ENCODE measurements around the gene NFAM1. TPM values are rescaled to one million over a fixed set of nuclear protein-coding genes. Genes with fewer than 3 reads are reported as not detected.

Gene NFAM1
- total and polyA plus RNA-seq, 8 donors: 0.20 to 4.4 (median 0.53) TPM

DNA sequence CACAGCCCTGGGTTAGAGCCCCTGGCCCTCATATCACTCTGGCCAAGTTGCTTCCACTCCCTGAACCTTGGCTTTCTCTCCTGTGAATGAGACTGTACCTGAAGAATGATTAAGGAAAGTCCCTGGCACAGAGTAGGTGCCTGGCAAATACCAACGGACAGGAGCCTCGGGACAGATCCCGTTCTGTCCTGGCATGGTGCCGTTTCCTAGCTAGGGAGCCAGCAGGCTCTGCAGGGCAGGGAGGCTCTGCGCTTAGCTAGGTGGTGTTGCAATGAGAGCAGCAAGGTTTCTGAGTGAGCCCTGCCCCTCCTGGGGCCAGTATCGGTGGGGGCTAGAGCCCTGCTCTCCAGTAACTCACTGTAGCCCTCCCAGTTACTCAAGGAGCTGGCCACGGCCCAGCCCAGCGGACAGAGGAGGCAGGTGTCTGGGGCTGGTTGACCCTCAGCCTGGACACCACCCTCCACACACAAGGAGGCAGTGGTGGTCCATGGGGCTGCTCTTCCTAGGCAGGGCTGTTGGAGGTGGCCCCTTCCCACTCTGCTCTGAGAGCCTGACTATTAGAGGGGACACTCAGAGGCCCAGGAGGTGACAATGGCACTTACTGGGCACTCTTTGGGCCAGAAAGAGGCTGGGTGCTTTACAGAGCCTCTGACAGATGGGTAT, 74.4 kb downstream of the NFAM1 start:
- TF ChIP-seq, protein P1, sequence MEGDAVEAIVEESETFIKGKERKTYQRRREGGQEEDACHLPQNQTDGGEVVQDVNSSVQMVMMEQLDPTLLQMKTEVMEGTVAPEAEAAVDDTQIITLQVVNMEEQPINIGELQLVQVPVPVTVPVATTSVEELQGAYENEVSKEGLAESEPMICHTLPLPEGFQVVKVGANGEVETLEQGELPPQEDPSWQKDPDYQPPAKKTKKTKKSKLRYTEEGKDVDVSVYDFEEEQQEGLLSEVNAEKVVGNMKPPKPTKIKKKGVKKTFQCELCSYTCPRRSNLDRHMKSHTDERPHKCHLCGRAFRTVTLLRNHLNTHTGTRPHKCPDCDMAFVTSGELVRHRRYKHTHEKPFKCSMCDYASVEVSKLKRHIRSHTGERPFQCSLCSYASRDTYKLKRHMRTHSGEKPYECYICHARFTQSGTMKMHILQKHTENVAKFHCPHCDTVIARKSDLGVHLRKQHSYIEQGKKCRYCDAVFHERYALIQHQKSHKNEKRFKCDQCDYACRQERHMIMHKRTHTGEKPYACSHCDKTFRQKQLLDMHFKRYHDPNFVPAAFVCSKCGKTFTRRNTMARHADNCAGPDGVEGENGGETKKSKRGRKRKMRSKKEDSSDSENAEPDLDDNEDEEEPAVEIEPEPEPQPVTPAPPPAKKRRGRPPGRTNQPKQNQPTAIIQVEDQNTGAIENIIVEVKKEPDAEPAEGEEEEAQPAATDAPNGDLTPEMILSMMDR (IDR thresholded peaks at IDR 0.05): no peak
- no peak overlapping the region for H3K4me3 ChIP-seq
- peak; percentile 57 to 80 (median 74) for DNase-seq
- no peaks in the 10 kb centered on the region for H3K36me3 ChIP-seq
- intact Hi-C loops (cut with DNase I): no loop called here
- ATAC-seq: peak; percentile 22 to 89 (median 81)
- no peaks in the 10 kb centered on the region for H3K9me3 ChIP-seq
- no peak for FAIRE-seq
- WGBS, 2 donors: 37 to 40% methylated on average over 8 of the region's 8 CpGs
- H3K27me3 ChIP-seq: no peaks in the 10 kb centered on the region
- peaks cover 0 to 8% (median 0%) of the 10 kb centered on the region in 3 donors for H3K4me1 ChIP-seq
- peak overlapping the region in 2 of 4 donors; percentile 71 to 75 for H3K27ac ChIP-seq

DNA sequence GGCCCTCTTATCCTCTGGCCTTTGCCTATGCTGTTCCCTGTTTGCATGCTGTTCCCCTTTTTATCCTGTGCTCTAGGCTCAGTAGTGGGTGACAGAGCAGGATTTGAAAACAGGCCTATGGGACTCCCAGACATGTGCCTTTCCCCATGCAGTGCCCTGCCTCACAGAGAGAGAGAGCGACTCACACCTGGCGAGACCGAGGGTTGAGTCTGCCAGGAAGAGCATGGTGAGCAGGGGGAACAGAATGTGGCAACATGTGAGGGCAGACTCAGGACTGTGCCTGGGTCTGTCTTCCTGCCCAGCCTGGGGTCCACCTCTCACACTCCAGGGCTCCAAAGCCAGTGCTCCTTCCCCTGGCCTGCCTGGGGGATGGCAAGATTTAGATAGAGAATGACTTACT, 75.0 kb downstream of the NFAM1 start:
- FAIRE-seq: no peak
- TF ChIP-seq, protein P1 (IDR thresholded peaks at IDR 0.05): no peak
- no peaks in the 10 kb centered on the region for H3K9me3 ChIP-seq
- DNase-seq: no peak
- H3K4me1 ChIP-seq: peaks cover 0 to 8% (median 0%) of the 10 kb centered on the region in 3 donors
- H3K27me3 ChIP-seq: no peaks in the 10 kb centered on the region
- no peaks in the 10 kb centered on the region for H3K36me3 ChIP-seq
- intact Hi-C loops (cut with DNase I): no loop called here
- peak in 1 of 4 donors; percentile 29 for ATAC-seq
- no peak overlapping the region for H3K4me3 ChIP-seq
- H3K27ac ChIP-seq: peak overlapping the region in 2 of 4 donors; percentile 71 to 75
- 83 to 94% methylated on average over 3 of the region's 3 CpGs for WGBS, 2 donors

DNA sequence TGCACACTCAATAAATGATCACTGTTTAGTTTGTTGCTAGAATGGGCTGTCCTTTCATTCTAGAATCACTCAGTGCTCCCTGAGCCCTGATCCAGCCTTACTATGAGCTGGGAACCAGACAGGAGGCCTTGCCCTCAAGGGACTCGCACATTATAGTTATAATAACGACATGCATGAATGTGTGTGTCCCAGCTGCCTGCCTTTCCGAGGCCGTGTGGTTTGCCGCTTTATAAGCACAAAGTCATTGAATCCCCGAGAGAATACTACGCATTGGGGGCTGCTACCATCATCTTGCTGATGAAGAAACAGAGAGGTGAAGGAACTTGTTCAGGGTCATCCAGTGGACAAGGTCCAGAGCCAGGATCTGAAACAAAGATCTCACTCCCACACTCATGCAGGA, 75.7 kb downstream of the NFAM1 start:
- ATAC-seq (no peak), DNase-seq (no peak), FAIRE-seq (no peak)
- Histone ChIP-seq H3K4me3 (no peak overlapping the region), H3K27ac (no peak overlapping the region), H3K36me3 (no peaks in the 10 kb centered on the region), H3K9me3 (no peaks in the 10 kb centered on the region), H3K4me1 (peaks cover 0 to 8% (median 0%) of the 10 kb centered on the region in 3 donors), H3K27me3 (no peaks in the 10 kb centered on the region)
- 90 to 91% methylated on average over 7 of the region's 7 CpGs for WGBS, 2 donors
- TF ChIP-seq, protein P1 (IDR thresholded peaks at IDR 0.05): no peak
- intact Hi-C loops (cut with DNase I): no loop called here

DNA sequence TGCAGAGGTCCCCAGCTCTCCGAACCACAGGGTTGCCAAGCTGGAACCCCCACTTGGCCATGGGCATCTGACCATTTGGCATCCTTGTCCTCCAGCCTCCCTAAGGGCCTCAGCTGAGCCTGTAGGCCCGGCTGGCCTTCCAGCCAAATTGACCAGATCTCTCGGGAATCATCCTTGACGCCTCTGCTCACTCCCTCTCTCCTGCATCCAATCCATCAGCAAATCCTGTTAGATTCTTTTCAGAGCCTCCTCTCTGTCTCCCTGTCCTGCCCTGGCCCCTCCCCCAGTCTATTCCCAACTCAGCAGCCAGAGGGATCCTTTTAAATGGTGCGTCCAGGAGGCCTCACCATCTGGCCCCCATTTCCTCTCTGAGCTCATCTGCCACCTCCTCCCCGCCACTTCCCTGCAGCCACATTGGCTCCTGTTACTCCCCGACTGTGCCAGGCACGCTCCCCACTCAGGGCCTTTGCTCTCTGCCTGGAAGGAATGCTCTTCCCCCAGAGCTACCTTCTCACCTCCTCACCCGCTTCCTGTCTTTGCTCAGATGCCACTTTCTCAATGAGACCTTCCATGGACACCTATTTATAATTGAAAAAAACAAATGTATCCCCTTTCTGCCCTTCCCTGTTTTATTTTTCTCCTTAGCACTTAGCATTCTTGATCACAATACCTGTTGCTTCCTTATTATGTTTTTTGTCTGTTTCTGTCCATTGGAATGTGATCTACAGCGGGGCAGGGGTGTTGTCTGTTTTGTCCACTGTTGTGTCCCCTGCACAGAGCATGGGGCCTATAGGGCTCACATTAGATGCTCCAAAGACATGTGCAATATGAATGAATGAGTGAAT, 78.1 kb downstream of the NFAM1 start:
- TF ChIP-seq, protein P1 (IDR thresholded peaks at IDR 0.05): no peak
- no peaks in the 10 kb centered on the region for H3K36me3 ChIP-seq
- H3K27ac ChIP-seq: no peak overlapping the region
- peaks cover 0 to 8% (median 0%) of the 10 kb centered on the region in 3 donors for H3K4me1 ChIP-seq
- 74 to 78% methylated on average over 10 of the region's 10 CpGs for WGBS, 2 donors
- no peaks in the 10 kb centered on the region for H3K27me3 ChIP-seq
- ATAC-seq (peak in 2 of 4 donors; percentile 42 to 52), FAIRE-seq (no peak), DNase-seq (no peak)
- intact Hi-C loops (cut with DNase I): no loop called here
- H3K9me3 ChIP-seq: no peaks in the 10 kb centered on the region
- H3K4me3 ChIP-seq: no peak overlapping the region
